GM12801 (cell line): Measurements from ENCODE around the gene CHAF1A.

Experiments used
- CTCF ChIP-seq: IDR thresholded peaks from one replicate; pipeline ENCODE4 v1.5.1; 2011; ENCODE audit warnings: control low read depth; ENCODE audit not compliant: insufficient read length; ENCODE audit errors: extremely low read depth

Gene CHAF1A

GRCh38 chr19:4405977-4406376 is 3.5 kb downstream of the CHAF1A start:
- no peak for TF ChIP-seq CTCF

GRCh38 chr19:4406626-4407025 is 4.2 kb downstream of the CHAF1A start:
- TF ChIP-seq CTCF = no peak

- TF ChIP-seq CTCF = no peak
Observed at GRCh38 chr19:4409123-4409933, 6.9 kb downstream of the CHAF1A start.

GRCh38 chr19:4413588-4413987 is 11.1 kb downstream of the CHAF1A start:
- TF ChIP-seq CTCF = no peak

GRCh38 chr19:4414144-4414799 is 11.8 kb downstream of the CHAF1A start:
- no peak for TF ChIP-seq CTCF

GRCh38 chr19:4414800-4415321 is 12.4 kb downstream of the CHAF1A start:
- TF ChIP-seq CTCF = no peak

GRCh38 chr19:4415352-4415751 is 12.9 kb downstream of the CHAF1A start:
- TF ChIP-seq CTCF = no peak
